WTC11 (cell line): ENCODE results near the gene MRGPRF. TPM values are rescaled to one million over a fixed set of nuclear protein-coding genes. Genes with fewer than 3 reads are reported as not detected.

ENCODE experiments used
- ATAC-seq: fragments of 200-7000 bp; cut with Tn5 transposase; 2 replicates; pipeline ENCODE4 v1.10.0; 2021; ENCODE audit warnings: mild to moderate bottlenecking, moderate library complexity
- CTCF ChIA-PET: fragments of 300-600 bp; sonication (Branson Sonifier 250); formaldehyde crosslinking; loops from one replicate; lab custom pipeline; 2021; ENCODE audit warnings: antibody characterized with exemption; lab: Charles Lee
- POLR2A ChIA-PET: fragments of 350-600 bp; sonication (Branson Sonifier 250); formaldehyde crosslinking; loops from one replicate; lab custom pipeline; 2021; ENCODE audit warnings: antibody characterized with exemption; lab: Charles Lee
- DNase-seq: peaks from one replicate; pipeline ENCODE4 v3.0.0; 2021; ENCODE audit warnings: low spot score
- H3K27ac Mint-ChIP-seq: 2 replicates; pipeline ENCODE4 v1.8.0; 2021; ENCODE audit warnings: mixed read lengths
- H3K27me3 Mint-ChIP-seq: 2 replicates; pipeline ENCODE4 v1.8.0; 2021; ENCODE audit warnings: low read depth, mild to moderate bottlenecking, moderate library complexity, mixed read lengths
- H3K36me3 Mint-ChIP-seq: 2 replicates; pipeline ENCODE4 v1.8.0; 2021; ENCODE audit warnings: mixed read lengths
- H3K4me1 Mint-ChIP-seq: 2 replicates; pipeline ENCODE4 v1.8.0; 2022; ENCODE audit warnings: mixed read lengths
- H3K4me3 Mint-ChIP-seq: 2 replicates; pipeline ENCODE4 v1.8.0; 2021; ENCODE audit warnings: mild to moderate bottlenecking, moderate library complexity, mixed read lengths
- H3K9me3 Mint-ChIP-seq: 2 replicates; pipeline ENCODE4 v1.8.0; 2021; ENCODE audit warnings: mixed read lengths
- ATF1 ChIP-seq: sonication (generic); formaldehyde crosslinking; IDR thresholded peaks from 2 replicates; pipeline ENCODE4 v1.8.1; 2023; ENCODE audit warnings: mild to moderate bottlenecking, moderate library complexity, missing genetic modification reagents
- ATF6 ChIP-seq: sonication (generic); formaldehyde crosslinking; IDR thresholded peaks from 2 replicates; pipeline ENCODE4 v1.8.1; 2023; ENCODE audit warnings: mild to moderate bottlenecking, missing genetic modification reagents
- CBFB ChIP-seq: sonication (generic); formaldehyde crosslinking; IDR thresholded peaks from 2 replicates; pipeline ENCODE4 v1.8.1; 2022; ENCODE audit warnings: mild to moderate bottlenecking, low read depth, missing genetic modification reagents
- E2F5 ChIP-seq: sonication (generic); formaldehyde crosslinking; IDR thresholded peaks from 2 replicates; pipeline ENCODE4 v1.8.1; 2022; ENCODE audit warnings: mild to moderate bottlenecking, moderate library complexity, missing genetic modification reagents
- EMX1 ChIP-seq: fragments of 250-450 bp; sonication (Bioruptor Pico); IDR thresholded peaks from 2 replicates; pipeline ENCODE4 v1.8.0; 2021; ENCODE audit warnings: mild to moderate bottlenecking
- FOXP1 ChIP-seq: sonication (generic); formaldehyde crosslinking; IDR thresholded peaks from 2 replicates; pipeline ENCODE4 v1.8.0; 2022; ENCODE audit warnings: missing genetic modification reagents, mild to moderate bottlenecking, moderate library complexity, borderline replicate concordance
- GTF2I ChIP-seq: fragments of 250-450 bp; sonication (Bioruptor Pico); conservative IDR thresholded peaks from 2 replicates; pipeline ENCODE4 v1.4.0; 2021; ENCODE audit warnings: mild to moderate bottlenecking
- HMGA2 ChIP-seq: fragments of 250-450 bp; sonication (Bioruptor Pico); IDR thresholded peaks from 2 replicates; pipeline ENCODE4 v1.4.0; 2021; ENCODE audit warnings: mild to moderate bottlenecking, moderate library complexity
- MXD4 ChIP-seq: fragments of 250-450 bp; sonication (Bioruptor Pico); IDR thresholded peaks from 2 replicates; pipeline ENCODE4 v1.8.0; 2021; ENCODE audit warnings: mild to moderate bottlenecking, moderate library complexity, borderline replicate concordance
- NFATC4 ChIP-seq: fragments of 250-450 bp; sonication (Bioruptor Pico); IDR thresholded peaks from 2 replicates; pipeline ENCODE4 v1.9.0; 2021; ENCODE audit warnings: mild to moderate bottlenecking
- NFYB ChIP-seq: sonication (generic); formaldehyde crosslinking; conservative IDR thresholded peaks from 2 replicates; pipeline ENCODE4 v1.8.0; 2022; ENCODE audit warnings: low read depth, missing genetic modification reagents
- NR1H2 ChIP-seq: sonication (generic); formaldehyde crosslinking; IDR thresholded peaks from 2 replicates; pipeline ENCODE4 v1.9.0; 2021; ENCODE audit warnings: mild to moderate bottlenecking, moderate library complexity, missing genetic modification reagents
- NR3C1 ChIP-seq: sonication (generic); formaldehyde crosslinking; conservative IDR thresholded peaks from 2 replicates; pipeline ENCODE4 v1.8.1; 2023; ENCODE audit warnings: low read depth, mild to moderate bottlenecking, missing genetic modification reagents
- PREB ChIP-seq: sonication (generic); formaldehyde crosslinking; IDR thresholded peaks from 2 replicates; pipeline ENCODE4 v1.8.1; 2022; ENCODE audit warnings: mild to moderate bottlenecking, missing genetic modification reagents, moderate library complexity, borderline replicate concordance
- PRRX2 ChIP-seq: fragments of 250-450 bp; sonication (Bioruptor Pico); IDR thresholded peaks from 2 replicates; pipeline ENCODE4 v1.8.0; 2021; ENCODE audit warnings: mild to moderate bottlenecking
- RORB ChIP-seq: fragments of 250-450 bp; sonication (Bioruptor Pico); IDR thresholded peaks from 2 replicates; pipeline ENCODE4 v1.9.0; 2021; ENCODE audit warnings: mild to moderate bottlenecking
- SMAD4 ChIP-seq: sonication (generic); formaldehyde crosslinking; IDR thresholded peaks from 2 replicates; pipeline ENCODE4 v1.8.0; 2022; ENCODE audit warnings: mild to moderate bottlenecking, missing genetic modification reagents
- SP1 ChIP-seq: sonication (generic); formaldehyde crosslinking; conservative IDR thresholded peaks from 2 replicates; pipeline ENCODE4 v1.8.1; 2022; ENCODE audit warnings: missing genetic modification reagents
- ZNF121 ChIP-seq: sonication (generic); formaldehyde crosslinking; IDR thresholded peaks from 2 replicates; pipeline ENCODE4 v1.8.0; 2023; ENCODE audit warnings: missing genetic modification reagents
- ZNF219 ChIP-seq: sonication (generic); formaldehyde crosslinking; IDR thresholded peaks from 2 replicates; pipeline ENCODE4 v1.8.0; 2023; ENCODE audit warnings: missing genetic modification reagents, mild to moderate bottlenecking, borderline replicate concordance
- total RNA-seq: library from RNA; stranded (reverse); gene quantifications from 3 replicates; pipeline ENCODE4 v1.2.3, GENCODE V29; 2021
- TF ChIP-seq, protein P1 (sequence below): fragments of 250-450 bp; sonication (Bioruptor Pico); IDR thresholded peaks from 2 replicates; pipeline ENCODE4 v2.1.2; 2022; ENCODE audit warnings: mild to moderate bottlenecking, moderate library complexity
- TF ChIP-seq, protein P2 (sequence below): sonication (generic); formaldehyde crosslinking; IDR thresholded peaks from 2 replicates; pipeline ENCODE4 v1.8.0; 2022; ENCODE audit warnings: mild to moderate bottlenecking, missing genetic modification reagents

The MRGPRF gene
- total RNA-seq, 1 experiment from 2014 or later, result 3.8 TPM

GRCh38 chr11:69054397-69055211 lies 41.6 kb upstream of the MRGPRF start (continued):
- no peak for TF ChIP-seq NR1H2
- TF ChIP-seq, protein P1, sequence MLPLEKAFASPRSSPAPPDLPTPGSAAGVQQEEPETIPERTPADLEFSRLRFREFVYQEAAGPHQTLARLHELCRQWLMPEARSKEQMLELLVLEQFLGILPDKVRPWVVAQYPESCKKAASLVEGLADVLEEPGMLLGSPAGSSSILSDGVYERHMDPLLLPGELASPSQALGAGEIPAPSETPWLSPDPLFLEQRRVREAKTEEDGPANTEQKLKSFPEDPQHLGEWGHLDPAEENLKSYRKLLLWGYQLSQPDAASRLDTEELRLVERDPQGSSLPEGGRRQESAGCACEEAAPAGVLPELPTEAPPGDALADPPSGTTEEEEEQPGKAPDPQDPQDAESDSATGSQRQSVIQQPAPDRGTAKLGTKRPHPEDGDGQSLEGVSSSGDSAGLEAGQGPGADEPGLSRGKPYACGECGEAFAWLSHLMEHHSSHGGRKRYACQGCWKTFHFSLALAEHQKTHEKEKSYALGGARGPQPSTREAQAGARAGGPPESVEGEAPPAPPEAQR (CRISPR knock-in tag), result no peak
- no peak for TF ChIP-seq EMX1 (CRISPR knock-in tag)
- no peak for TF ChIP-seq PRRX2
- no peak for TF ChIP-seq ZNF121
- no peak for TF ChIP-seq HMGA2 (CRISPR knock-in tag)
- no peak for TF ChIP-seq GTF2I
- no peak for TF ChIP-seq SP1 (CRISPR knock-in tag)
- no peak for TF ChIP-seq NFATC4 (CRISPR knock-in tag)

- Mint-ChIP-seq H3K27ac (no peak overlapping the region; the same call in 1 of the 2 replicates), H3K9me3 (no peaks in the 10 kb centered on the region), H3K36me3 (peaks cover 2% of the 10 kb centered on the region; the same call in 1 of the 2 replicates), H3K27me3 (no peaks in the 10 kb centered on the region), H3K4me3 (no peak overlapping the region), H3K4me1 (peaks cover 10% of the 10 kb centered on the region; the same call in 1 of the 2 replicates)
- CTCF ChIA-PET, result no interaction called here
- DNase-seq, result no peak
- POLR2A ChIA-PET, result no interaction called here
- no peak for ATAC-seq
- TF ChIP-seq RORB (CRISPR knock-in tag) (no peak), ZNF219 (CRISPR knock-in tag) (no peak), ATF1 (no peak), MXD4 (CRISPR knock-in tag) (no peak), NFATC4 (CRISPR knock-in tag) (no peak), SMAD4 (CRISPR knock-in tag) (no peak), NR3C1 (CRISPR knock-in tag) (no peak), FOXP1 (CRISPR knock-in tag) (no peak), E2F5 (CRISPR knock-in tag) (no peak), ATF6 (CRISPR knock-in tag) (no peak), CBFB (CRISPR knock-in tag) (no peak), NFYB (CRISPR knock-in tag) (no peak), PREB (CRISPR knock-in tag) (no peak)
- TF ChIP-seq, protein P2, sequence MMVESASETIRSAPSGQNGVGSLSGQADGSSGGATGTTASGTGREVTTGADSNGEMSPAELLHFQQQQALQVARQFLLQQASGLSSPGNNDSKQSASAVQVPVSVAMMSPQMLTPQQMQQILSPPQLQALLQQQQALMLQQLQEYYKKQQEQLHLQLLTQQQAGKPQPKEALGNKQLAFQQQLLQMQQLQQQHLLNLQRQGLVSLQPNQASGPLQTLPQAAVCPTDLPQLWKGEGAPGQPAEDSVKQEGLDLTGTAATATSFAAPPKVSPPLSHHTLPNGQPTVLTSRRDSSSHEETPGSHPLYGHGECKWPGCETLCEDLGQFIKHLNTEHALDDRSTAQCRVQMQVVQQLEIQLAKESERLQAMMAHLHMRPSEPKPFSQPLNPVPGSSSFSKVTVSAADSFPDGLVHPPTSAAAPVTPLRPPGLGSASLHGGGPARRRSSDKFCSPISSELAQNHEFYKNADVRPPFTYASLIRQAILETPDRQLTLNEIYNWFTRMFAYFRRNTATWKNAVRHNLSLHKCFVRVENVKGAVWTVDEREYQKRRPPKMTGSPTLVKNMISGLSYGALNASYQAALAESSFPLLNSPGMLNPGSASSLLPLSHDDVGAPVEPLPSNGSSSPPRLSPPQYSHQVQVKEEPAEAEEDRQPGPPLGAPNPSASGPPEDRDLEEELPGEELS (CRISPR knock-in tag), result no peak
Observed at GRCh38 chr11:69053546-69054396, 40.7 kb upstream of the MRGPRF start.
